ENCODE results near the gene STX10. TPM values are rescaled to one million over a fixed set of nuclear protein-coding genes. Genes with fewer than 3 reads are reported as not detected.

The STX10 gene, protein sequence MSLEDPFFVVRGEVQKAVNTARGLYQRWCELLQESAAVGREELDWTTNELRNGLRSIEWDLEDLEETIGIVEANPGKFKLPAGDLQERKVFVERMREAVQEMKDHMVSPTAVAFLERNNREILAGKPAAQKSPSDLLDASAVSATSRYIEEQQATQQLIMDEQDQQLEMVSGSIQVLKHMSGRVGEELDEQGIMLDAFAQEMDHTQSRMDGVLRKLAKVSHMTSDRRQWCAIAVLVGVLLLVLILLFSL
- 100 to 1,000 TPM in 1 of 4 donors, 10 to 100 TPM in 3; 58.6 to 145 (median 86.6) TPM for total RNA-seq

DNA sequence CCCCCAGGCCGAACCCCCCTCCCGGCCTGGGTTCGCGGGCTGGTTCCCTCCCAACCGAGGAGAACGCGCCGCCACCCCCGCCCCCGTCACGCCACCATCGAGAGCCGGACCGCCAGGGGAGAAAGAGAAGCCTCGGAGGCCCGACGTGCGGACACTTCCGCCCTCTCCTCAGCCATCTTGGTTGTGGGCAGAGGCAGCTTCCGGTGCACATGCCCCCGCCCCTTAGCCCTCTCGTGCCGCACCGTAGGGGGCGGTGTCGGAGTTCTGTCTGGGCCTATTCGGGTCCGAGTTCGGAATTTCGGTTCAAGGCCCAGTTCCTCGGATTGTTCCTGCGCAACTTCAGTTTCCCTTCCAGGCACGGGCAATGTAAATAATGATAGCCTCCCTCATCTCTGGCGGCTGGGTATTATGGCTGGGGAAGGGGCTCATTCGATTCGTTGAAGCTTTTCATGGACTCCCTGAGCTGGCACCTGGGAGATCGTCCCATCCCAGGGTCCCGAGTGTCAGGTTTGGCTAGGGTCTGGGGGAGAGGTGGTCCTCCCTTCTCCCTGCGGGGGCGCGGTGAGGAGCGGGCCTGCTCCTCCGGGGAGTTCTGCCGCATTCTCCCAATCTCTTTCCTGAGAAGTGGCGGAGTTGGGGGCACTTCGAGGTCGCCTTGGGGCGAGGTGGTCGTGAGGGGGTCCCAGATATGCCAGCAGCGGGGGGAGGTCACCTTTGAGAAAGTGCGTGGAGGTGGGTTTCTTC lies at the start of gene STX10, which contains the start of gene IER2:
TSS of gene STX10 (minus strand) at position 189 of the 744 bp plus-strand sequence. CDS start 202 bp downstream, outside the sequence.
TSS of gene IER2 (plus strand) at position 225 of the 744 bp plus-strand sequence. CDS start 2,776 bp downstream, outside the sequence.
- TF ChIP-seq EP300 (IDR thresholded peaks at IDR 0.05) (peak; percentile 81 to 98), POLR2A (IDR thresholded peaks at IDR 0.05) (peak; percentile 55 to 84)
- TF ChIP-seq, protein P1, sequence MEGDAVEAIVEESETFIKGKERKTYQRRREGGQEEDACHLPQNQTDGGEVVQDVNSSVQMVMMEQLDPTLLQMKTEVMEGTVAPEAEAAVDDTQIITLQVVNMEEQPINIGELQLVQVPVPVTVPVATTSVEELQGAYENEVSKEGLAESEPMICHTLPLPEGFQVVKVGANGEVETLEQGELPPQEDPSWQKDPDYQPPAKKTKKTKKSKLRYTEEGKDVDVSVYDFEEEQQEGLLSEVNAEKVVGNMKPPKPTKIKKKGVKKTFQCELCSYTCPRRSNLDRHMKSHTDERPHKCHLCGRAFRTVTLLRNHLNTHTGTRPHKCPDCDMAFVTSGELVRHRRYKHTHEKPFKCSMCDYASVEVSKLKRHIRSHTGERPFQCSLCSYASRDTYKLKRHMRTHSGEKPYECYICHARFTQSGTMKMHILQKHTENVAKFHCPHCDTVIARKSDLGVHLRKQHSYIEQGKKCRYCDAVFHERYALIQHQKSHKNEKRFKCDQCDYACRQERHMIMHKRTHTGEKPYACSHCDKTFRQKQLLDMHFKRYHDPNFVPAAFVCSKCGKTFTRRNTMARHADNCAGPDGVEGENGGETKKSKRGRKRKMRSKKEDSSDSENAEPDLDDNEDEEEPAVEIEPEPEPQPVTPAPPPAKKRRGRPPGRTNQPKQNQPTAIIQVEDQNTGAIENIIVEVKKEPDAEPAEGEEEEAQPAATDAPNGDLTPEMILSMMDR (IDR thresholded peaks at IDR 0.05) = peak; percentile 54 to 86 (median 76)
- Histone ChIP-seq H3K27ac (peak within 1 kb of the TSS; percentile 98 to 100 (median 98)), H3K27me3 (no peaks in the 10 kb centered on the region), H3K36me3 (peaks cover 0 to 16% (median 0%) of the 10 kb centered on the region in 3 donors), H3K9me3 (no peaks in the 10 kb centered on the region), H3K4me1 (peaks cover 3 to 60% (median 13%) of the 10 kb centered on the region in 4 donors), H3K4me3 (peak within 1 kb of the TSS; percentile 66 to 87 (median 84))
- DNase-seq (ENCODE audit: low spot score in 2 of 2) = peak; percentile 92
- WGBS, 2 donors = 1 to 3% methylated on average over 28 to 36 of the region's 51 CpGs

DNA sequence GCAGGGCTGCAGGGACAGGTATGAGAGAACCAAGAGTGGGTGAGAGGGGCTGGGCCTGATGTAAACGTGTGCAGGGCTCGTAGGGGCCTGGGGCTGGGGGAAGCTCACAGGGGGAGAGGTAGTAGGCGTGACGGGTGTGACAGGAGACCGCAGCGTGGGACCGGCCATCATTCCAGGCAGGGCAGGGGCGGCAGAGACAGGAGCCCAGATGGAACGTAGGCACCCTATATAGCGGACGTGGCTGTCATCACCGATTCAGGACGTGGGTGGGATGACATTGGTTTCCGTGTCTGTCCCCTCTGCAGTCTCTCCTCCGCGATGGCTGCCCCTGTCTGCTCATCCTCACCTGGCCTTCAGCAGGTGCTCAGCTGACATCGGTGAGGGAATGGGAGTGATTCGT lies 48.5 kb upstream of the STX10 start:
- Histone ChIP-seq H3K36me3 (no peaks in the 10 kb centered on the region), H3K4me1 (no peaks in the 10 kb centered on the region), H3K27ac (no peak overlapping the region), H3K27me3 (no peaks in the 10 kb centered on the region), H3K9me3 (no peaks in the 10 kb centered on the region), H3K4me3 (no peak overlapping the region)
- 81 to 82% methylated on average over 14 to 18 of the region's 18 CpGs for WGBS, 2 donors
- TF ChIP-seq, protein P1 (IDR thresholded peaks at IDR 0.05) = no peak
- TF ChIP-seq POLR2A (IDR thresholded peaks at IDR 0.05) (no peak), EP300 (IDR thresholded peaks at IDR 0.05) (no peak)
- DNase-seq (ENCODE audit: low spot score in 2 of 2) = no peak

DNA sequence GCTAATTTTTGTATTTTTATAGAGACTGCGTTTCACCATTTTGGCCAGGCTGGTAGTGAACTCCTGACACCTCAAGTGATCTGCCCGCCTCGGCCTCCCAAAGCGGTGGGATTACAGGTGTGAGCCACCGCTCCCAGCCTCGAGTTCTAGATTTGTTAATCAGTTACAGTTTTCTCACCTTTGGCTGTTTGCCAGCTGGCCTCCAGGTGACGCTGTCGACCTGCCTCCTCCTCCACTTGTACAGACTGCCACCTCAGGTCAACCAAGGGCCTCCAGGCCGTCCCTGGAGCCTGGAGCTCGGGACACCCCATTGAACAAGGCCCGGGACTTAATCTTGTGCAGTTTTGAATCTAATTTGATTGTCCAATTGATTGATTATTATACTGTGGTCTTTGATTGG lies 45.5 kb upstream of the STX10 start:
- Histone ChIP-seq H3K36me3 (no peaks in the 10 kb centered on the region), H3K4me1 (no peaks in the 10 kb centered on the region), H3K9me3 (no peaks in the 10 kb centered on the region), H3K4me3 (no peak overlapping the region), H3K27me3 (no peaks in the 10 kb centered on the region), H3K27ac (no peak overlapping the region)
- DNase-seq (ENCODE audit: low spot score in 2 of 2) = no peak
- 61 to 75% methylated on average over 11 of the region's 11 CpGs for WGBS, 2 donors
- no peak for TF ChIP-seq POLR2A (IDR thresholded peaks at IDR 0.05)
- TF ChIP-seq, protein P1 (IDR thresholded peaks at IDR 0.05) = peak in 1 of 5 experiments; percentile 42

DNA sequence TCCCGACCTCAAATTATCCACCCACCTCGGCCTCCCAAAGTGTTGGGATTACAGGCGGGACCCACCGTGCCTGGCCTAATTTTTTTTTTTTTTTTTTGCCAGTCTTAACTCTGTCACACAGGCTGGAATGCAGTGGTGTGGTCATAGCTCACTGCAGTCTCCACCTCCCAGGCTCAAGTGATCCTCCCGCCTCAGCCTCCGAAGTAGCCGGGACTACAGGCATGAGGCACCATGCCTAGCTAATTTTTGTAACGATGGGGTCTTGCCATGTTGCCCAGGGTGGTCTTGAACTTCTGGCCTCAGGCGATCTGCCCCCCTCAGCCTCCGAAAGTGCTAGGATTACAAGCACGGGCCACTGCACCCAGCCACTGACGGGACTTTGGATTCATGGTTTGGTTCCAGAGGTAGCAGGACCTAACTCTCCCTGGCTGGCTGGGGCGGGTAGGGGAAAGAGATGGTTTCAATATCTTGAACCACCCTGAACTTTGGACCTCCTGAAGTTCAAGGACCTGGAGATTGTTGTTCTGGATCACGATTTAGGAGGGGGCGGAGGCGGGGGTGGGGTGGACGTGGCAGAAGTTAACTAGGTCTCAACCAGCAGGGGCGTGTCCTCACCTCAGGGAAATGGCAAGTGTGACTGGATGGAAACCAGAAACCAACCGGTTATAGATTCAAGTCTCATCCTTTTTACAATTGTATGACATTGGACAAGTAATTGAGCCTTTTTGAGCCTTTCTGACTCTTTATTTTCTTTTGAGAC lies 40.8 kb upstream of the STX10 start:
- Histone ChIP-seq H3K36me3 (no peaks in the 10 kb centered on the region), H3K4me3 (no peak overlapping the region), H3K4me1 (no peaks in the 10 kb centered on the region), H3K27ac (no peak overlapping the region), H3K27me3 (no peaks in the 10 kb centered on the region), H3K9me3 (no peaks in the 10 kb centered on the region)
- 78% methylated on average over 19 of the region's 19 CpGs for WGBS, 2 donors
- no peak for TF ChIP-seq EP300 (IDR thresholded peaks at IDR 0.05)
- TF ChIP-seq, protein P1 (IDR thresholded peaks at IDR 0.05) = no peak
- no peak for DNase-seq (ENCODE audit: low spot score in 2 of 2)

Data from tibial nerve (tissue), 4 donors.